Measurements from ENCODE around the gene RRAGD. TPM values are rescaled to one million over a fixed set of nuclear protein-coding genes. Genes with fewer than 3 reads are reported as not detected.
"Not testable (repeated sequence)": the region's sequence is repeated elsewhere in the genome, so short reads cannot be mapped to it uniquely, and the experiment has no call there.

RRAGD gene
- total RNA-seq, 2 donors from 2014 or later, result 19.4 to 22.7 TPM

DNA sequence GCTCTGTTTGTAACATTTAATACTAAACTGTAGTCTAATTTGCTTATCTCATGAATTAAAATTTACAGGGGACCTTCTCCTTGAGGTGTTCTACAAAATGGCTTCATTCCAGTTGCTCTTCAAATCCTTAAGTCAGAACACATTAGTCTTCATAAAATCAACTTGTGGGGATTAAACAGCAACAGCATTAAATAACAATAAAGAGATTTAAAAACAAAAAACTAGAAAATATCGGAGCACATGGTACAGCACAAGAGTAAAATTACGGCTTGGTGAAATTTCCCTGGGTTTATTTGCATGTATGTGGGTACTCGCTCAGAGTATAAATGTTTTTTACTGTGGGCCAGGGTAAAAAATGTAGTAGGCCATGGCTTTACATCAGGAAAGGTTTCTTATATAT lies 12.0 kb downstream of the RRAGD start:
- Histone ChIP-seq H3K9me3 (no peaks in the 10 kb centered on the region), H3K36me3 (no peaks in the 10 kb centered on the region), H3K4me1 (replicated peaks) (no peaks in the 10 kb centered on the region), H3K27ac (no peak overlapping the region), H3K4me3 (no peak overlapping the region), H3K27me3 (replicated peaks; ENCODE audit: insufficient read depth) (no peaks in the 10 kb centered on the region)
- no peak for DNase-seq (ENCODE audit: low spot score)
- WGBS, result 94% methylated on average over 3 of the region's 3 CpGs
- no peak for TF ChIP-seq CTCF (IDR thresholded peaks at IDR 0.05)
- TF ChIP-seq POLR2AphosphoS5 (IDR thresholded peaks at IDR 0.05), result no peak
- no peak for TF ChIP-seq POLR2A (IDR thresholded peaks at IDR 0.05)
- intact Hi-C loops (cut with DNase I), result no loop called here

DNA sequence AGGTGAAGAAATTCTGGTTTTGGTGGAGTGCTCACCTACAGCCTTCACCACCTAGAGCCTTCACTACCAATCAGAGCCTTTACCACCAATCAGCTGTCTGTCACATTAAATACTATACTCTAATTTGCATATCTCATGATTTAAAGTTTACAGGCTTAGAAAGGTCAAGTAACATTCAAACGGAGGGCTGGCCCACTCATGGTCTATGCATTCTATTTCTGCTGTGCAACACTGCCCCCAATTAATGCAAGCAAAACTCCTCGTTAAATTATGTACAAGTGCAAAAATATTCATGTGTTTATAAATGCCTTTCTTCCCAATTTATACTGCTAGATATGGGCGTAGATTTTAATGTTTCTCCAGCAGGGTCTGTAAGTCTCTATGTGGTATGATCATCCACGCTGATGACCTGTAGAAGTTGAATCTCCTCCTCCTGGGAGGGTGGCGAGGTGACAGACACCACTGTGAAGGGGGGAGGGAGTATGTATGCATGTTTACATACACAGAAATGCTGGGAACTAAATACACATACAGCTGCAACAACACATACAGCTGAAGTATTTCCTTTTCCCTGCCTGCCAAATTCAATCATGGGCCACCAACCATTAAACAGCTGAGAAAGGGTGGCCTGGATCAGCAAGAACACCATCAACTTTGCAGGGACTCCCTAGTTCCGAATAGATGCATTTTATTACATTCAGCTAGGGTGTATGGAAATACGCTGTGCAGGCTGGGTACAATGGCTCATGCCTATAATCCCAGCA lies 13.1 kb downstream of the RRAGD start:
- 87% methylated on average over 7 of the region's 7 CpGs for WGBS
- Histone ChIP-seq H3K36me3 (no peaks in the 10 kb centered on the region), H3K27me3 (replicated peaks; ENCODE audit: insufficient read depth) (no peaks in the 10 kb centered on the region), H3K4me1 (replicated peaks) (no peaks in the 10 kb centered on the region), H3K9me3 (no peaks in the 10 kb centered on the region), H3K4me3 (no peak overlapping the region), H3K27ac (no peak overlapping the region)
- intact Hi-C loops (cut with DNase I), result no loop called here
- TF ChIP-seq POLR2AphosphoS5 (IDR thresholded peaks at IDR 0.05) (no peak), CTCF (IDR thresholded peaks at IDR 0.05) (no peak), POLR2A (IDR thresholded peaks at IDR 0.05) (no peak)
- no peak for DNase-seq (ENCODE audit: low spot score)

GRCh38 chr6:89397884-89398283 lies 14.2 kb downstream of the RRAGD start:
- WGBS, result 86% methylated on average over 4 of the region's 4 CpGs
- intact Hi-C loops (cut with DNase I); H3K9me3 ChIP-seq; H3K4me1 ChIP-seq (replicated peaks); H3K4me3 ChIP-seq; H3K27ac ChIP-seq; DNase-seq (ENCODE audit: low spot score); H3K27me3 ChIP-seq (replicated peaks; ENCODE audit: insufficient read depth); H3K36me3 ChIP-seq: not testable (repeated sequence)

- Histone ChIP-seq H3K27me3 (replicated peaks; ENCODE audit: insufficient read depth) (no peaks in the 10 kb centered on the region), H3K27ac (no peak overlapping the region), H3K4me1 (replicated peaks) (no peaks in the 10 kb centered on the region), H3K36me3 (no peaks in the 10 kb centered on the region), H3K4me3 (no peak overlapping the region), H3K9me3 (no peaks in the 10 kb centered on the region)
- intact Hi-C loops (cut with DNase I), result no loop called here
- DNase-seq (ENCODE audit: low spot score), result no peak
- WGBS, result 100% methylated on average over 1 of the region's 1 CpG
- TF ChIP-seq POLR2AphosphoS5 (IDR thresholded peaks at IDR 0.05) (no peak), POLR2A (IDR thresholded peaks at IDR 0.05) (no peak), CTCF (IDR thresholded peaks at IDR 0.05) (no peak)
Measured at GRCh38 chr6:89393659-89394058, 18.4 kb downstream of the RRAGD start.

DNA sequence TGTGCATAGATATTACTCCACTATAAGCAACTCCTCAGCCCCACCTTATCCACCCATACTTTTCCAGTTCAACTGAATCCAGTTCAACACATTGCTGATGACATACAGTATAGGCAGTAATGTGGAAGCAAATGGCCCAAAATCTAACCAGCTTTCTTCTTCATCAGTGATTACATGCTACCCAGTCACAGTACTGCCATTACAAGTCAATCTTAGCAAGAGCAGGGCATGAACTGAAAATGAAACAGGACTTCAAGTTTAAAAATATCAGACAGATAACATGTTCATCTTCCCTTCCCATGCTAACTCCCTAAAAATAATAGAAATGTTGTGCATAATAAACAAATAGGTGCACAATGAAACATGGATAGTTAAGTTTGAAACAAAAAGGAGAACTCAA lies 19.2 kb downstream of the RRAGD start:
- Histone ChIP-seq H3K36me3 (no peaks in the 10 kb centered on the region), H3K27me3 (replicated peaks; ENCODE audit: insufficient read depth) (no peaks in the 10 kb centered on the region), H3K27ac (no peak overlapping the region), H3K4me3 (no peak overlapping the region), H3K9me3 (no peaks in the 10 kb centered on the region), H3K4me1 (replicated peaks) (no peaks in the 10 kb centered on the region)
- TF ChIP-seq POLR2AphosphoS5 (IDR thresholded peaks at IDR 0.05) (no peak), POLR2A (IDR thresholded peaks at IDR 0.05) (no peak), CTCF (IDR thresholded peaks at IDR 0.05) (no peak)
- DNase-seq (ENCODE audit: low spot score), result no peak
- intact Hi-C loops (cut with DNase I), result no loop called here

Measured in prostate gland (tissue), 2 donors.